Measurements from ENCODE around the gene NNAT. TPM values are rescaled to one million over a fixed set of nuclear protein-coding genes. Genes with fewer than 3 reads are reported as not detected.

The NNAT gene
- total and polyA plus RNA-seq, 2 donors (not counting 3 experiments of a cell fraction or from before 2014, with no cell fraction given): 2.3 to 32.9 TPM

- H3K9ac ChIP-seq (replicated peaks; ENCODE audit: extremely low read depth, insufficient read depth, low read length): no peak overlapping the region
- no TSS peak for BruUV-seq (replicated peaks)
- H2AFZ ChIP-seq (ENCODE audit: low read depth, low read length): no peak overlapping the region
- peaks cover 3 to 7% of the 10 kb centered on the region in 2 experiments for H3K27me3 ChIP-seq (ENCODE audit: control insufficient read depth in 2 of 2, insufficient read depth in 2 of 2, low read length in 2 of 2)
- FAIRE-seq (no peak), DNase-seq (ENCODE audit: low read depth, low spot score) (no peak)
- no peaks in the 10 kb centered on the region for H4K20me1 ChIP-seq (replicated peaks; ENCODE audit: control insufficient read depth, extremely low read depth, insufficient read depth, low read length)
- no peak overlapping the region for H3K27ac ChIP-seq (ENCODE audit: insufficient read depth, low read depth, low read length)
- H3K4me1 ChIP-seq (ENCODE audit: control insufficient read depth, extremely low read depth, insufficient read depth, low read length): peaks cover 9% of the 10 kb centered on the region
- no peaks in the 10 kb centered on the region for H3K9me1 ChIP-seq (replicated peaks; ENCODE audit: control insufficient read depth, extremely low read depth, insufficient read depth, low read length)
- intact Hi-C loops (cut with micrococcal nuclease): no loop called here
- TF ChIP-seq POLR2A (IDR thresholded peaks at IDR 0.05; ENCODE audit: low read depth, low read length) (no peak), FOS (IDR thresholded peaks at IDR 0.05; ENCODE audit: borderline replicate concordance, insufficient read depth, low read length) (no peak), EZH2 (IDR thresholded peaks at IDR 0.05; ENCODE audit: borderline replicate concordance, low read depth, low read length, severe bottlenecking) (no peak), GATA2 (IDR thresholded peaks at IDR 0.05; ENCODE audit: insufficient read depth, insufficient read length, low read depth, low read length) (no peak), JUN (IDR thresholded peaks at IDR 0.05; ENCODE audit: borderline replicate concordance, insufficient read depth, insufficient read length, low read depth) (no peak), POLR2AphosphoS5 (IDR thresholded peaks at IDR 0.05; ENCODE audit: insufficient read depth, low read depth, low read length) (no peak)
- no peak overlapping the region for H3K4me3 ChIP-seq (replicated peaks in 1 of 3; ENCODE audit: insufficient read depth in 1 of 3, low read depth in 1 of 3, low read length in 3 of 3)
- no peaks in the 10 kb centered on the region for H3K36me3 ChIP-seq (ENCODE audit: control insufficient read depth in 2 of 2, extremely low read depth in 1 of 2, insufficient read depth in 2 of 2, low read length in 2 of 2)
- CTCF ChIA-PET: no interaction called here
- H3K9me3 ChIP-seq (replicated peaks; ENCODE audit: control insufficient read depth, insufficient read depth, low read length): no peaks in the 10 kb centered on the region
- no peak overlapping the region for H3K4me2 ChIP-seq (ENCODE audit: insufficient read depth, low read length)
- dilution Hi-C loops (cut with MboI; ENCODE audit: extremely low pct_ligation_motif_present, low sequenced_read_pairs): no loop called here
- POLR2A ChIA-PET: no interaction called here
- no peaks in the 10 kb centered on the region for H3K79me2 ChIP-seq (ENCODE audit: control insufficient read depth, insufficient read depth, low read length)
These were observed 24.5 kb downstream of the NNAT start for GRCh38 chr20:37545516-37545915.

- Histone ChIP-seq H3K36me3 (ENCODE audit: control insufficient read depth in 2 of 2, extremely low read depth in 1 of 2, insufficient read depth in 2 of 2, low read length in 2 of 2) (no peaks in the 10 kb centered on the region), H3K27me3 (ENCODE audit: control insufficient read depth in 2 of 2, insufficient read depth in 2 of 2, low read length in 2 of 2) (peaks cover 6 to 12% of the 10 kb centered on the region in 2 experiments), H3K4me1 (ENCODE audit: control insufficient read depth, extremely low read depth, insufficient read depth, low read length) (no peaks in the 10 kb centered on the region), H3K79me2 (ENCODE audit: control insufficient read depth, insufficient read depth, low read length) (no peaks in the 10 kb centered on the region), H3K9me1 (replicated peaks; ENCODE audit: control insufficient read depth, extremely low read depth, insufficient read depth, low read length) (no peaks in the 10 kb centered on the region), H3K27ac (ENCODE audit: insufficient read depth, low read depth, low read length) (no peak overlapping the region), H3K4me3 (replicated peaks in 1 of 3; ENCODE audit: insufficient read depth in 1 of 3, low read depth in 1 of 3, low read length in 3 of 3) (no peak overlapping the region), H2AFZ (ENCODE audit: low read depth, low read length) (no peak overlapping the region), H3K4me2 (ENCODE audit: insufficient read depth, low read length) (no peak overlapping the region), H3K9me3 (replicated peaks; ENCODE audit: control insufficient read depth, insufficient read depth, low read length) (no peaks in the 10 kb centered on the region), H4K20me1 (replicated peaks; ENCODE audit: control insufficient read depth, extremely low read depth, insufficient read depth, low read length) (no peaks in the 10 kb centered on the region), H3K9ac (replicated peaks; ENCODE audit: extremely low read depth, insufficient read depth, low read length) (no peak overlapping the region)
- no peak for DNase-seq (ENCODE audit: low read depth, low spot score)
- ChIA-PET CTCF (interaction anchor here (2.4 kb wide), 1 partner anchor 16 kb away, joined by 9 read pairs; no protein-coding TSS in a partner anchor), POLR2A (no interaction called here)
- FAIRE-seq: no peak
- no peak for TF ChIP-seq EZH2 (IDR thresholded peaks at IDR 0.05; ENCODE audit: borderline replicate concordance, low read depth, low read length, severe bottlenecking)
- no peak for TF ChIP-seq MAX (IDR thresholded peaks at IDR 0.05; ENCODE audit: insufficient read depth, insufficient read length)
- no peak for TF ChIP-seq FOS (IDR thresholded peaks at IDR 0.05; ENCODE audit: borderline replicate concordance, insufficient read depth, low read length)
- TF ChIP-seq GATA2 (IDR thresholded peaks at IDR 0.05; ENCODE audit: insufficient read depth, insufficient read length, low read depth, low read length): no peak
- no peak for TF ChIP-seq CTCF (IDR thresholded peaks at IDR 0.05; ENCODE audit: extremely low read depth in 1 of 2, insufficient read depth in 1 of 2, low read depth in 1 of 2, low read length in 2 of 2)
- no peak for TF ChIP-seq MYC (IDR thresholded peaks at IDR 0.05; ENCODE audit: low read depth, low read length)
- no peak for TF ChIP-seq POLR2A (IDR thresholded peaks at IDR 0.05; ENCODE audit: low read depth, low read length)
- TF ChIP-seq JUN (IDR thresholded peaks at IDR 0.05; ENCODE audit: borderline replicate concordance, insufficient read depth, insufficient read length, low read depth): no peak
- no peak for TF ChIP-seq POLR2AphosphoS5 (IDR thresholded peaks at IDR 0.05; ENCODE audit: insufficient read depth, low read depth, low read length)
- dilution Hi-C loops (cut with MboI; ENCODE audit: extremely low pct_ligation_motif_present, low sequenced_read_pairs) (no loop called here), intact Hi-C loops (cut with micrococcal nuclease) (no loop called here)
- no TSS peak for BruUV-seq (replicated peaks)
These were observed 26.9 kb downstream of the NNAT start for GRCh38 chr20:37547912-37548311.

Measured in endothelial cell of umbilical vein (primary cell).